Measurements from ENCODE around the gene KLK12. TPM values are rescaled to one million over a fixed set of nuclear protein-coding genes. Genes with fewer than 3 reads are reported as not detected.

Gene KLK12
- total RNA-seq, 1 donor from 2014 or later: not detected

DNA sequence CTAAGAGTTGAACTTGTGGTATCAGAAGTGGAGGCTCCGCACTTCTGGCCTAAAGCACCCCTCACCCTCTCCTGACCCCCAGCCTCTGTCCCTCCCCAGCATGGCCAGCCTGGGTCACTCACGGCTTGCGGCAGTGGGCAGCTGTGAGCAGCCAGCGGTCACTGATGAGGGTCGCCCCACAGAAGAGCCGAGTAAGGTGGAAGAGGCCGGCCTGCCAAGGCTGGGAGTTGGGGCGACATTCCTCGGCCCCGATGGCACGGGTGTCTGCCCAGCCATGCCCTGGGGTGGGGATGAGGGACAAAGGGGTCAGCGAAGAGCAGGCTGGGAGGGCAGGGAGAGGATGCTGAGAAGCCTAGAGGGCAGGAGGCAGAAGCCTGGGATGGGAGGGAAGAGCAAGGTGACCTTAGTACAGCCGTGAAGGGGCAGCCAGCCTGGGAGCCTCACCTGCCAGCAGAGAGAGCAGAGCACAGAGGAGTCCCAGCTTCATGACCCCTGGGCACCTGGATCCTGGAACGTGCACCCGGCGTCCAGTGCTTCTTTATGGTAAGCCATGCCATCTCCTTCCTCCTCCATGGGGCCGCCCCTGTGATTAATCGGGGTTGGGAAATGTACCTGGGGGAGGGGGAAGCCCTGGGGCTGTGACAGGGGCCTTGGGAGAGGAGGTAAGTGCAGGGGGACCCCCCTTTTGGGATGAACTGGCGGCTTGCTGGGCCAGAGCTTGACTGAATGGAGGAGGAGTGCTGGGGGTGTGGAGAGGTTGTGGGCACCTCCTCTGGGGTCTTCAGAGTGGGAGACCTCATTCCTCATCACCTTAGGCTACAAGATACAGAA is 25.5 kb downstream of the KLK12 start:
- no peak overlapping the region for H3K27ac ChIP-seq
- ATAC-seq (no peak), DNase-seq (no peak)
- no peak overlapping the region for H3K4me3 ChIP-seq
- intact Hi-C loops (cut with DNase I): no loop called here
- TF ChIP-seq, protein P1, sequence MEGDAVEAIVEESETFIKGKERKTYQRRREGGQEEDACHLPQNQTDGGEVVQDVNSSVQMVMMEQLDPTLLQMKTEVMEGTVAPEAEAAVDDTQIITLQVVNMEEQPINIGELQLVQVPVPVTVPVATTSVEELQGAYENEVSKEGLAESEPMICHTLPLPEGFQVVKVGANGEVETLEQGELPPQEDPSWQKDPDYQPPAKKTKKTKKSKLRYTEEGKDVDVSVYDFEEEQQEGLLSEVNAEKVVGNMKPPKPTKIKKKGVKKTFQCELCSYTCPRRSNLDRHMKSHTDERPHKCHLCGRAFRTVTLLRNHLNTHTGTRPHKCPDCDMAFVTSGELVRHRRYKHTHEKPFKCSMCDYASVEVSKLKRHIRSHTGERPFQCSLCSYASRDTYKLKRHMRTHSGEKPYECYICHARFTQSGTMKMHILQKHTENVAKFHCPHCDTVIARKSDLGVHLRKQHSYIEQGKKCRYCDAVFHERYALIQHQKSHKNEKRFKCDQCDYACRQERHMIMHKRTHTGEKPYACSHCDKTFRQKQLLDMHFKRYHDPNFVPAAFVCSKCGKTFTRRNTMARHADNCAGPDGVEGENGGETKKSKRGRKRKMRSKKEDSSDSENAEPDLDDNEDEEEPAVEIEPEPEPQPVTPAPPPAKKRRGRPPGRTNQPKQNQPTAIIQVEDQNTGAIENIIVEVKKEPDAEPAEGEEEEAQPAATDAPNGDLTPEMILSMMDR (IDR thresholded peaks at IDR 0.05): no peak
- H3K27me3 ChIP-seq: peaks cover 7% of the 10 kb centered on the region
- no peaks in the 10 kb centered on the region for H3K4me1 ChIP-seq
- H3K36me3 ChIP-seq: no peaks in the 10 kb centered on the region
- H3K9me3 ChIP-seq: no peaks in the 10 kb centered on the region

DNA sequence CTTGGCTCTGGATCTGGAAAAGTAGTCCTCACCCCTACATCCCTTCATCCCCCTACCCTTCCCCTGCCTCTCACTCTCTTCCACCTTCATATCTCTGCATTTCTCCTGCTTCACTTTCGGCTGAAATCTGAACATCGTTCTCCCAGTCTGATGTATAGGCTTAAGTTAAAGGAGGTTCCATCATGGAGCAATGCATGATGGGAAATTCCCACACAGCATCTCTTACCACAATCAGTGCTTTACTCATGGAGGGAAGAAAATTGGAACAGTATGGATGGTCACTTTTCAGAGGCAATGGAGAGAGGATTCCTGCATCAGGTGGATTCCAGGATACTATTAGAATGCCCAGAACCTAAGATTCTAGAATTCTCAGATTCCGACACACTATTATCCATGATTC is 27.3 kb downstream of the KLK12 start:
- DNase-seq (no peak), ATAC-seq (no peak)
- H3K4me1 ChIP-seq: no peaks in the 10 kb centered on the region
- H3K36me3 ChIP-seq: no peaks in the 10 kb centered on the region
- H3K4me3 ChIP-seq: no peak overlapping the region
- intact Hi-C loops (cut with DNase I): no loop called here
- TF ChIP-seq, protein P1 (IDR thresholded peaks at IDR 0.05): no peak
- no peaks in the 10 kb centered on the region for H3K9me3 ChIP-seq
- H3K27me3 ChIP-seq: peaks cover 14% of the 10 kb centered on the region
- no peak overlapping the region for H3K27ac ChIP-seq

DNA sequence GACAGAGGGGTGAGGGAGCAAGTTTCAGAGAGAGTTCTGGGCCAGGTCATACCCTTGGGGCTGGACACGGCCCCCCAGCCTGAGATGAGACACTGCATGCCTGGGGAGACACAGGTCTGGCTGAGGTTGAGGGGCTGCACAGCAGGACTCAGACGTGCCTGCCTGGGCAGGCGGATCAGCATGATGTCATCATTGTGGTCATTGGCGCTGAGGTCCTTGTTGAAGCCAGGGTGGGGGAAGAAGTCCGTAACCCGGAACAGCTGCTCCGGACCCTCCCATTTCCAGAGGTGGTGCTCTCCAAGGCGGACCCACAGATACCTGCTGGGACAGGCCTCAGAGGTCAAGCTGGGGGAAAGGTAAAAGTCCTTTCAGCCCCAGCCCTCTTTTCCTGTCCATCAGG is 28.4 kb downstream of the KLK12 start:
- H3K27me3 ChIP-seq: peaks cover 20% of the 10 kb centered on the region
- ATAC-seq (no peak), DNase-seq (no peak)
- no peak overlapping the region for H3K4me3 ChIP-seq
- no peaks in the 10 kb centered on the region for H3K36me3 ChIP-seq
- H3K4me1 ChIP-seq: no peaks in the 10 kb centered on the region
- H3K9me3 ChIP-seq: no peaks in the 10 kb centered on the region
- intact Hi-C loops (cut with DNase I): no loop called here
- TF ChIP-seq, protein P1 (IDR thresholded peaks at IDR 0.05): no peak
- H3K27ac ChIP-seq: no peak overlapping the region

DNA sequence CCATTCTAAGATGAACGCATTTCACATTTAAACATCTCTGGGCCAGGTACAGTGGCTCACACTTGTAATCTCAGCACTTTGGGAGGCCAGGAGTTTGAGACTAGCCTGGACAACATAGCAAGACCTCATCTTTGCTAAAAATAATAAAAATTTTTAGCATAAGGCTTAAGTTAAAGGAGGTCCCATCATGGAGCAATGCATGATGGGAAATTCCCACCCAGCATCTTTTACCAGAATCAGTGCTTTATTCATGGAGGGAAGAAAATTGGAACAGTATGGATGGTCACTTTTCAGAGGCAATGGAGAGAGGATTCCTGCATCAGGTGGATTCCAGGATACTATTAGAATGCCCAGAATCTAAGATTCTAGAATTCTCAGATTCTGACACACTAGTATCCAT is 29.6 kb downstream of the KLK12 start:
- no peaks in the 10 kb centered on the region for H3K36me3 ChIP-seq
- ATAC-seq: no peak
- no peak for DNase-seq
- no peaks in the 10 kb centered on the region for H3K9me3 ChIP-seq
- intact Hi-C loops (cut with DNase I): no loop called here
- peaks cover 29% of the 10 kb centered on the region for H3K27me3 ChIP-seq
- TF ChIP-seq, protein P1 (IDR thresholded peaks at IDR 0.05): no peak
- no peaks in the 10 kb centered on the region for H3K4me1 ChIP-seq
- H3K4me3 ChIP-seq: no peak overlapping the region
- H3K27ac ChIP-seq: no peak overlapping the region

DNA sequence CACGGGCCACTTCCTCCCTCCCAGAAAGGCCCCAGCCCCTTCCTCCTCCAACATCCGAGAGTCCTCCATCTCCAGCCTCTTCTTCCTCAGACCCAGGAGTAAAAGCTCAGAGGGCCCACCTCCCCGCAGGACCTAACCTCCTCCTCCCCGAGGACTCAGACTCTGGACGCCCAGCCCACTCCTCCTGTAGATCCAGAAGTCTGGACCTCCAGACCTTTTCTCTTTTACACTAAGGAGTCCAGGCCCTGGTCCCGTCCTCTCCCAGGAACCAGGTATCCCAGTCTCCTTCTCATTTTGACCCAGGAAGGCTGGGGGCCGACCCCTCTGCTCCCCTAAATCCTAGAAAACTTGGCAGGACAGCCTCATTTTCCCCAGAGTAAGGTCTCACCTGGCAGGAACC is 31.5 kb downstream of the KLK12 start:
- TF ChIP-seq, protein P1 (IDR thresholded peaks at IDR 0.05): no peak
- intact Hi-C loops (cut with DNase I): no loop called here
- H3K4me1 ChIP-seq: no peaks in the 10 kb centered on the region

More for the DNA sequence above, 31.5 kb downstream of the KLK12 start:
- H3K4me3 ChIP-seq: no peak overlapping the region
- H3K9me3 ChIP-seq: no peaks in the 10 kb centered on the region
- no peak for DNase-seq
- H3K27me3 ChIP-seq: peaks cover 39% of the 10 kb centered on the region
- H3K36me3 ChIP-seq: no peaks in the 10 kb centered on the region
- no peak for ATAC-seq
- H3K27ac ChIP-seq: no peak overlapping the region

All from upper lobe of right lung (tissue), 1 donor.